HG02852 (cell line): Measurements from ENCODE around the gene PARN.
"Not testable (repeated sequence)": the region's sequence is repeated elsewhere in the genome, so short reads cannot be mapped to it uniquely, and the experiment has no call there.

Source experiments
- ATAC-seq: cut with Tn5 transposase; IDR thresholded peaks from one replicate; pipeline ENCODE4 v1.9.1; 2021; ENCODE audit warnings: mild to moderate bottlenecking, moderate library complexity; ENCODE audit not compliant: unreplicated experiment

Gene PARN

DNA sequence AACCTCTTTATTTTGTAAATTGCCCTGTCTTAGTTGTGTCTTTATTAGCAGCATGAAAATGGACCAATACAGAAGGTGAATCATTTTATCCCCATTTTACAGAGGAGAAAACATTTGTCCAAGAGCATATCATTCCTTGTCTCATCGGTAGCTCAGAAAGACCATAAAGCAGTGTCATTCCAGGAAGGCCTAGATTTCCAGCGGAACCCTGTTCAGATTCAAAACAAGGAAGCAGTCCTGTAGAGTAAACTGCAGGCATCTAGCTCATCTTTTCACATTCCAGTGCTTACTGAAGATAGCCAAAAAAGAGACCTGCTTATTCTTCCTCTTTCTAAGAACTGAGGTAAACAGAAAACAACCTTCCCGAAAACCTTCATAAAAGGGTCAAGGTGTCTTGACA, 54.0 kb downstream of the PARN start:
- no peak for ATAC-seq

DNA sequence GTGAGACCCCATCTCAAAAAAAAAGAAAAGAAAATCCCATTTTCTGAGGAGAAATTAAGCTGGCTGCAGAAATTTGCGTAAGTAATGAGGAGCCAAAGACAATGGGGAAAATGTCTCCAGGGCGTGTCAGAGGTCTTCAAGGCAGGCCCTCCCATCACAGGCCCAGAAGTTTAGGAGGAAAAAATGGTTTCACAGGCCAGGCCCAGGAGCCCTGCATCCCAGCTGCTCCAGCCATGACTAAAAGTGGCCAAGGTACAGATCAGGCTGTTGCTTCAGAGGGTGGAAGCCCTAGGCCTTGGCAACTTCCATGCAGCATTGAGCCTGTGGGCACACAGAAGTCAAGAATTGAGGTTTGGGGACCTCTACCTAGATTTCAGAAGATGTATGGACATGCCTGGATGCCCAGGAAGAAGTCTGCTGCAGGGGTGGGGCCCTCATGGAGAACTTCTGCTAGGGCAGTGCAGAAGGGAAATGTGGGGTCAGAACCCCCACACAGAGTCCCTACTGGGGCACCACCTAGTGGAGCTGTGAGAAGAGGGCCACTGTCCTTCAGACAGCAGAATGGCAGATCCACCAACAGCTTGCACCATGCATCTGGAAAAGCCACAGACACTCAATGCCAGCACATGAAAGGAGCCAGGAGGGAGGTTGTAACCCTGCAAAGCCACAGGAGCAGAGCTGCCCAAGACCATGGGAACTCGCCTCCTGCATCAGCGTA, 55.2 kb downstream of the PARN start:
- not testable (repeated sequence) for ATAC-seq

DNA sequence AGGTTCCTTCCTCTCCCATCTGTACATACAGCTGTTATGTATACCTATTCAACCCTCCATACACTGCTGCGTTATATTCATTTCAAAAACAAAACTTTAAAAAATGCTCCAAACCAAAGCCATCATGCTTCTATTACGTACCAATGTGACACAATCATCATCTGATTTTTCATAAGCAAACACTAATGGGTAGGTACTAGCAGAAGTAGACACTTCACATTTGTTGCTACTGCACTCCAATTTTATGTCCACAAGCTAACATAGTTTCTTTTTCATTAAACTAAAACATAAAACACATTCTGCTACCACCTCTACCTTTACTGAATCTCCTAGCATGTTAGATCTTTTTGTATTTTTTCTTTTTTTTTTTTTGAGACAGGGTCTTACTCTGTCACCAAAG, 57.5 kb downstream of the PARN start:
- no peak for ATAC-seq

DNA sequence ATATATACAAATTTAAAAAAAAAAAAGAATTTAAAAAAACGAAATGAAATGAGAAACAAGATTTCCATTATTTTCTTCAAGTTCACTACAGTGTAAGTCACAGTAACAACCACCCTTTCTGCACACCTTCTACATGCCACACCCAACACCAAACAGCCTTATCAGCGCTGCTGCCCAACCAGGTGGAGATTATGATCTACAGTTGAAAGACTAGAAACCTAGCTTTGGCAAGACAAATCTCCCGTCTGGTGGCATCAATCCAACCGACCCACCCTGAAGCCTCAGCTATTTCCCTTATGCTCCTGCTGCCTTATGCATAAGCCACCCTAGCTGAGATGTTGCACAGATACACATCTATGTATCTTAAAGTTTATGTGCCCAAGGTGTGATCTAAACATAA, 60.8 kb downstream of the PARN start:
- ATAC-seq: no peak

DNA sequence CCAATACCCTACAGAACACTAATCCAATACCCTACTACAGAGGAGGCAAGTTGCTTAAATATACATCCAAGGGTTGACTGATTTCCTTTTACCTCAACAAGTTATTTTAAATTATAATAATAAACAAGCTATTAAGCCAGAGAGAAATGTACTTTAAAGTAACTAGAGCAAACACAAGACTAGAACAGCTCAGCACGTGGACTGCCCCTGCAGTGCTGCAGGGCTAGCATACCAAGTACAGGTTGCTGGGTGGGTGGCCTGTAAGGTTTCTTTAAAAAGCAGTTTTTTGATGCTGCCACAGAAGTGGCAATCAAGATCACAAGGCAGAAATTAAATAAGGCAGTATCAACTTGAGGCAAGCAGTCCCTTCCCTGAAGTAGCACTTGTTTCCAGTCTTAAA, 63.5 kb downstream of the PARN start:
- no peak for ATAC-seq

DNA sequence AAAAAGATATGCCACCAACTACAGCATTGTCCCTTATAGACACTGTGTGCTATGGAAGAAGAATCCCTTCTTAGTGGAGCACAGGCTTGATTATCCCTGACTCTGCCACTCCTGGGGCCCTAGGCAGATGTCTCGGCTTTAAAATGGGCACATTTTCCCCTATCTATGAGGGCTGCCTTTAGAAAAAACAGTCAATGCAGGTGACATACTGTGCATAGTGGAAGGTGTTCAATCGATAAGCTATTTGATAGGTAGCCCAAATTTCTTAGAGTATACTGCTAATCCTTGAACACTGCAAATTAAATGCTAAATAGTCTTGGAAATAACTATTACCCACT, 64.4 kb downstream of the PARN start:
- no peak for ATAC-seq

DNA sequence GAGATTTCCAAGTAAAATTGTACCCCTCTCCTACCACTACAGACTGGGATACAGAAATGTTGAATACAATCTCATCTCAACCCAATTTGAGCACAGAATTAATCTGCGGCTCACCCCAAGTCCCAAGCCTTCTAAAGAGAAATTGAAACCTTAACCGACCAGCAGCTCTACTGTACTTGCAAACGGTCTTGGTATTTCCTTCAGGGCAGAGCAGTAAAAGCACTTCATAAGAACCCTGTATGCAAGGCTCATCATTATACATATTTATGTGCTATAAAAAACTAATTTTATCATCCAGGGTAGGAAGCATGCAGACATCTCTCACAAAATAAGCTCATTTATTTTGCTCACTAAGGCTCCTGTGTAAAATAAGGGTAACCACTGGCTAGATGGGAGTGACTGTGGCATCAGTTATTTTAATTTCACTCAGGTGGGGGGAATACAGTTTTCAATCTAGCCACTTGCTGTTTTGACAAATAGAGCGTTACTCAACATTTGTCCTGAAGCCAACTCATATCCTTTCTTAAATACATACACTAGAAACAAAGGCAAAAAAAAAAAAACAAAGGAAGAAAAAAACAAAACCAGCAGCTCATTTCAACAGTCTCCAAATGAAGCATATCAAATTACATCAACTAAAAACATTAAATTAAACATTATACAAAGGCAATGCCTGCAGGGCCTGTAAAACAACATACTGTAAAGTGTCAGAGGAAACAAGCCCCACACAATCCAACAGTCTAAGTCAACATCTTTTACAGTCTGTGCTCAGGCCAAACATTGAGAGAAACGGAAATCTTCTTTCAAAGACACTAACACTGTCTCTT, 65.0 kb downstream of the PARN start:
- ATAC-seq: no peak

DNA sequence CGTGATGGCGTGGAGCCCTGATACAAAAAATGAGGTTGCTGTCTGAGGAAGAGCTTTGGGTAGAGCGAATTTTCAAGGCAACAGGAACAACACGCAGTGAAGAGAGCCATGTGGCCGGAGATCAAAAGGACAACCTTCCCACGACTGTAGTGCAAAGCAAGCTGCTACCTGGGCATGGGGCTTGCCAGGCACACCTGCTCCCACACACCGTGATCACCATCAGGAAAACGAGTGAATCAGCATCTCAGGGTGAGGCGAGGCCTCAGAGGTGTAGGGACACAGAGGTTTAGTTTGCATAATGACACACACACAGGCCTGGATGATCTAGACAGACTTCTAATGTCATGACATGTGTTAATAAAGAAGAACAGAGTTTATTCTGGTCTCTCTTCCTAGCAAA, 65.7 kb downstream of the PARN start:
- ATAC-seq: no peak

DNA sequence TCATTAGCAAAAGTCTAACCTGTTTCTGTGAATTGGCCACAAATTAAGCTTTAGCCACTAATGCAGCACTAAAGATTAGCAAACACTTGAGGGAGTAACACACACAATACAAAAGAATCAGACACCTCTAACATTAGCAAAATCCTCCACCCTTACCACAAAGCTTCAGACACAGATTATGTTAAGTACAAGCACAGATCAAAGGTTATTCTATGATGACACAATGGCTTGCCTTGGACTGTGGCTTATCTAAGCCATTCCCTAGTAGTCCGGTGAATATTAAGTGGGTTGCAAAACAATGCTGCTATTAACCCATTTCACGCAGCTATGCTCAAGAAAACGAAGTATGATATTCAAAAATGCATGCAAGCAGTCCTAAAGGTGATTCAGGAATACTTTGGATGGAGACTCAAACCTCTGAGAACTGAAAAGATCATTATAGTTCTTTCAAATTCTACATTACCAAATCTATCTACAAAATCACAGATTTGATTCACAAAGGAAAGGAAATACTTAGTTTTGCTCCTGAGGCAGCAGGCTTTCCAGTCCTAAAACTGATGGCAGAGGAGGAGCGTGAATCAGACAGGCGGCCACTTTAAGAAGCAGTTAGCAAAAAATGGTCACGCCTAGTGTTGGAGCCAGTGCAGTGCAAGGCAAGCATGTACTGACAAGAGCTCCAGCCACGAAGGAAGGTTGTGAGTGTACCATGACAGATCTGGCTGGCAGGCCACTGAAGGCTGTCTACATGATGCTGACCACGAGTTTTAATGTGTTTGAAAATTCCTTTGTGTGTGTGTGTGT, 67.2 kb downstream of the PARN start:
- ATAC-seq: no peak

DNA sequence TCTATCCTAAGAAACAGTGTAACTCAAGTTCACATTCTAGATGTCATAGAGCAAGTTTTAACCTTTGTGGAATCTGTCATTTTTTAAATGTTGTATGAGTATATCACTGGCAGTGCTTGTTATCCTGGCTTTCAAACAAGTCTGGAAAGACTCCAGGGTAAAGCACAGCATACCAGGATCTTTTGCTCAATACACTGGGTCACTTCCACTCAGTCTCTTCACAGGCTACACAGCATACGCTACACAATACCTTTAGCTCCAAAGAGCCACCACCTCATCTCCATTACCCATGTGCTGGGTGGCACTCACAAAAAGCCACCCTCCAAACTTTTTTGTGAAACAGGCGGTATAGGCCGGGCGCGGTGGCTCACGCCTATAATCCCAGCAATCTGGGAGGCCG, 69.5 kb downstream of the PARN start:
- ATAC-seq: no peak

DNA sequence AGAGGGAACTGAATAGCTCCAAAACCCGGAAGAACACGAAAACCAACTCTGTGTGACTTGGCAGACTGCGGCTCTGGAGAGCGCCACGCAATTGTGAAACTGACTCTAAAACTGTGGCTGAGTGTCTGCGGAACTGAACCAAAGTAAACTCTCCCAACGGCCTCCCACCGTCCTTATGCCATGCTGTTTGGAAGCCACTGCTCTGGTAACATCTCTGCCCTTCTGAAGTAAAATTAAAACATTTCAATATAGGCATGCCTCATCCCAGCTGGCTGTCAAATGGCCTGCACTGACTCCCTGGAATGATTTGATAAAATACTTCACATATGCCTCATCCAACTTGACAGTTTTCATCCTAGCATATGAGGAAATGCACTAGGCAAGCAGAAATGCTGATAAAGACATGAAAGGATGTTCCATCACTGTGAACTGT, 70.2 kb downstream of the PARN start:
- ATAC-seq: no peak

DNA sequence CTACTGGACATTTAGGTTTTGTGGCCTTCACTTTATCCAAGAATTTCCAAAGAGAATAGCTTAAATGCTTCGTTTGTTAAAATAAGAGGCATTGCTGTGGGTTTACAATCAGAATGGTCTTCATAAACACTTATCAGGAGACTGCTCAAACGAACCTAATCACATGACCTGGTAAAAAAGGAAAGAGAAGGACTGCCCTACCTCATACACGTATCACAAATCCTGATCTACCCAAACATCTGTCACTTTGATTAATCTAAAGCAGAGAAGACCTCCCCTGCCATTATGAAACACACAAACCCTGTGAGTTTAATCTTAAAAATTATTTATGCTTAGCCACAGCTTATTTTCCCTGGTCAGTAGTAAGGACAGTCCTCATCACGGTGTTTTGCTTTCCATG, 76.6 kb downstream of the PARN start:
- no peak for ATAC-seq

DNA sequence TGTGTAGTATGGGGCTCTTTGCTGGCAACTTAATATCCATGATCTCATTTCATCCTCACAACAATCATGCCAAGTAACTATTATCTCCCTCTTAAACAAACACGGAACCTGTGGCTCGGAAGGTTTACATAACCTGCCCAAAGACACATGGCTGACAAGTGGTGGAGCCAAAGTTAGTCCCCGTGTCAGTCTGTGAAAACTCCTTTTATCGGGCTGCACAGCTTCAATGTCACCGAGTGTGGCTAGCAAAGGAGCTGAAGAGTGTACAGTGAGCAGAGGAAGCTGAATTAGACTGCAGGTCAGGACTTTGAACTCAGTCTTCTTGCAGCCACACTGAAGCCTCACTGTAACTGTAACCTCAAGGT, 80.3 kb downstream of the PARN start:
- ATAC-seq: no peak

DNA sequence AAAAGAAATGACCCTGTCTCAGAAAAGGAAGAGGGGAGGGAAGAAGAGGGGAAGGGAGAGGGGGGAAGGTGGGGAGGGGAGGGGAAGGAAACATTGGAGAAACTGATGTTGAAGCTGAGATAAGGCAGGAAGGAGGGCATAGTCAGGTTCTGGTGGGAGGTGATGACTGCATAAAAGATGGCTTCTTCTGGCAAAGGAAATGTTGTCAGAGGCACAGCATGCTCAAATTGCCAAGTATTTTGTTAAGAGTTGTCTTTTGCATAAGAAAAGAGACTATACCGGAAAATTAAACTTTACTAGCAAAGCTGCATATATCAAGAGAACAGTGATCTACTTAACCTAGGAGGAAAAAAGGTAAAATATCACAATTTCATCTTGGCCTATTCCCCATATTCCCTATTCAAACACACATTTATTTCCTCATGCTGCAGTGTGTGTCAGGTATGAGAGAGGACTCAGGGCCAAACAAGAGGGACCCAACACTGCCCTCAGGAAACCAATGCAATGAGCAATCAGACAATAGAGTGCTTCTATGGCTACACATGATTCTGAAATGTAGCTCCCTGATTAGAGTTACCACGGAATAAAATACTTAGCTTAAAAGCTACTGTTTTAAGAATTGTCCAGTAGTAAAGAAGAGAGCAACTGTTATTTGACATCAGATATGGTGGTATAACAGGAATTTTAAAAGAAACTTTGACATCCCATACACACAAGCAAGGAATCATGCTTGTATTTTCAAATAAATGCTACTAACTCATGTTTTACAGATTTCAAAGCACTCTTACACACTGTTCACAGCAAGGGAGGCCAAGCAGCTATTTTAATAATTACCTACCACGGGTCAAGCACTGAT, 80.9 kb downstream of the PARN start:
- no peak for ATAC-seq

DNA sequence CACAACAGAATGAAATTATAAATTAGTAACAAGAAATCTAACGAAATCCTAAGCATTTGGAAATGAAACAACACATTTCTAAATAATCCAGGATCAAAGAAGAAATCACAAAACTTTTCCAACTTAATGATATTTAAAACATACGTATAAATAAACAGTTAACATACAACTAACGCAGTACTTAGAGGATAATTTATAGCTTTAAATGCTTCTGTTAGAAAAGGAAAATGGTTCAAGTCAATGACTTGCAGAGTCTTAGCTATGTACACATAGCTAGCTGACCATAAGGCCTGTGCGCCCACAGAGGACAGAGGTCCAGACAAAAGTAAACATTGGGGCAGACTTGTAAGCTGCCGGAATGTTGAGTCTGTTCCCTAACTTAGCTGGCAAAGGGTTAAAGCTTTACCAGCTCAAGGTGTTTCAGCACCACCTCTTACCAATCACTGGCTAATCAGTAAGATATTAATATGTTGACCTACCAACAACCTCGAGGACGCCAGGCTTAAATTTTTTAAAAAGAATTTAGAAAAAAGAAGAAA, 84.6 kb downstream of the PARN start:
- no peak for ATAC-seq

DNA sequence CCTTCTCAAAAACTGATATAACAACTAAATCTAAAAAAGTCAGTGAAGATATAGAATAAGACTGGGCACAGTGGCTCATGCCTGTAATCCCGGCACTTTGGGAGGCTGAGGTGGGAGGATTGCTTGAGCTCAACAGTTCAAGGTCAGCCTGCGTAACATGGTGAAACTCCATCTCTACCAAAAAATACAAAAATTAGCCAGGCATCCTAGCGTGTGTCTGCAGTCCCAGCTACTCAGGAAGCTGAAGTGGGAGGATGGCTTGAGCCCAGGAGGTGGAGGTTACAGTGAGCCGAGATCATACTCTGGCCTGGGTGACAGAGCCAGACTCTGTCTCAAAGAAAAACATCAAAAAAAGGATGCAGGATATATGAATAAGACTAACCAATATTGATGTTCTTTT, 85.2 kb downstream of the PARN start:
- not testable (repeated sequence) for ATAC-seq

DNA sequence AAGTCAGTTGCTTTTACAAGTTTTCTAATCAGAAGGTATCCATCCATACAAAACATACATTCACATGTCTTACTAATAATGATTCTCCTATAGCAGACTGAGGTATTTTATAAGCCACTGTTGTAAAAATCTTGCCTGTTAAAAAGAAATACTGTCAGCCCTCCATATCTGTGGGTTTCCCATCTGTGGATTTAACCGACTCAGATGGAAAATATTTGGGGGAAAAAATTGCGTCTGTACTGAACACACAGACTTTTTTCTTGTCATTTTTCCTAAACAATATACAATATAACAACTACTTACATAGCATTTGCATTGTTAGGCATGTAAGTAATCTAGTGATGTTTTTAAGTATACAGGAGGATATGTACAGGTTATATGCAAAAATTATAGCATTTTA, 90.4 kb downstream of the PARN start:
- ATAC-seq: no peak

DNA sequence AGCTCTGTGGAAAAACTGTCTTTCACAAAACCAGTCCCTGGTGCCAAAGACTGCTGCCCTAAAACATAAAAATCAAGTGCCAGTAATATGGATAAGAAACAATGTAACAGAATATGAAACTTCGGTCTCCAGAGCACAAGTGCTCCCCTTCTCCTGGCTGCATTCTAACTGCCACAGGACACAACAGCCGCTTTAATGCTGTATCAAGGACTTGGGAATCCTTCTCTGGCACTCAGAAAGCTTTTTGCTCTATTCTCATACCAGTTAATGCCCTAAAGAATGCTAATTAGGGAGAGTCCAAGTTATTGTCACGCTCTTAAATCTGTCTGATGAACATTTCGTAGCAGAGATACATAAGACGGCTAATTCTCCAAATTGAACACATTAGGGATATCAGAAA, 90.9 kb downstream of the PARN start:
- no peak for ATAC-seq

DNA sequence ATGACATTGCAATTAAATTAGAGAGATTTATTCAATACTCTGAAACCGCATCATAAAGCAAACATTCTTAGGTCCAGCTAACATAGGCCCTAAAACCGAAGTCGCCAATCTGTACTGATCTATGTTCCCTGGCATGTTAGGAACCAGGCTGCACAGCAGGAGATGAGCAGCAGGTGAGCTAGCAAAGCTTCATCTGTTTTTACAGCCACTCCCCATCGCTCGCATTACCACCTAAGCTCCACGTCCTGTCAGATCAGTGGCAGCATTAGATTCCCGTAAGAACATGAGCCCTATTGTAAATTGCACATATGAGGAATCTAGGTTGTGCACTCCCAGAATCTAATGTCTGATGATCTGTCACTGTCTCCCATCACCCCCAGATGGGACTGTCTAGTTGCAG, 91.5 kb downstream of the PARN start:
- no peak for ATAC-seq

DNA sequence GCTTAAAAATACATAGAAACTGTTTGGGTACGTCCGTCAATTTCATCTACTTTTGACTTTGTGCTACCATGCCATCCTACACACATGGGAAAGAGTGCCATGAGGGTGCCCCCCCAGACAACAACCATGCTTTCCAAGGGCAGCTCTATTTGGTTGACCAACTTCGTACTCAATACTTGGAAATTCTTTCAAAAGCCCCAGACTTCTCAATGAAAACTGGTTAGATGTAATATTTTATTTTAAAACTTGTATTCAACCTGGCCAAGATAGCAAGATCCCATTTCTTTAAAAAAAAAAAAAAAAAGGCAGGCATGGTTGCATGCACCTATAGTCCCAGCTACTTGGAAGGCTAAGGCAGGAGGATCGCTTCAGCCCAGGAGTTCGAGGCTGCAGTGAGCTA, 98.4 kb downstream of the PARN start:
- no peak for ATAC-seq

DNA sequence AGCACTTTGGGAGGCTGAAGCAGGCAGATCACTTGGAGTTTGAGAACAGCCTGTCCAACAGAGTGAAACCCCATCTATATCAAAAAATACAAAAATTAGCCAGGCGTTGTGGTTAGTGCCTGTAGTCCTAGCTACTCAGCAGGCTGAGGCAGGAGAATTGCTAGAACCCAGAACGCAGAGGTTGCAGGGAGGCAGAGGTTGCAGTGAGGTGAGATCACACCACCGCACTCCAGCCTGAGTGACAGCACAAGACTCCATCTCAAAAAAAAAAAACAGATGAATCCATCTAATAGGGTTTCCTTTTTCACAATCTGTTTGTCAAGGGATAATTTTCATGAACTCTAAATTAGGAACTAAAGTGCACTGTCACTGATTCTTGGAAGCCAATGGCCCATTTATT, 99.0 kb downstream of the PARN start:
- ATAC-seq: no peak
